ENCODE measurements around the gene TTC21B.
"Not testable (repeated sequence)": the region's sequence is repeated elsewhere in the genome, so short reads cannot be mapped to it uniquely, and the experiment has no call there.

TTC21B gene

GRCh38 chr2:165953655-165954606 is at the start of gene TTC21B:
Gene TTC21B, minus strand, starts transcription at chr2:165953776. Its CDS starts 71 bp downstream, at chr2:165953705.
- H3K4me3 ChIP-seq (replicated peaks in 1 of 2; ENCODE audit: low read depth in 2 of 2, low read length in 2 of 2): peak within 1 kb of the TSS; percentile 61 to 72
- peak; percentile 97 for DNase-seq (ENCODE audit: low read depth in 2 of 2)
- TF ChIP-seq CTCF (IDR thresholded peaks at IDR 0.05; ENCODE audit: low read depth, low read length): peak; percentile 64

GRCh38 chr2:166000401-166000800 is 46.8 kb upstream of the TTC21B start:
- no peak for DNase-seq (ENCODE audit: low read depth in 2 of 2)
- TF ChIP-seq CTCF (IDR thresholded peaks at IDR 0.05; ENCODE audit: low read depth, low read length): no peak
- H3K4me3 ChIP-seq (replicated peaks in 1 of 2; ENCODE audit: low read depth in 2 of 2, low read length in 2 of 2): no peak overlapping the region

- TF ChIP-seq CTCF (IDR thresholded peaks at IDR 0.05; ENCODE audit: low read depth, low read length): no peak
- no peak overlapping the region for H3K4me3 ChIP-seq (replicated peaks in 1 of 2; ENCODE audit: low read depth in 2 of 2, low read length in 2 of 2)
- DNase-seq (ENCODE audit: low read depth in 2 of 2): no peak
Observed at GRCh38 chr2:165990846-165991245, 37.3 kb upstream of the TTC21B start.

GRCh38 chr2:165989851-165990250 is 36.3 kb upstream of the TTC21B start:
- no peak for DNase-seq (ENCODE audit: low read depth in 2 of 2)
- TF ChIP-seq CTCF (IDR thresholded peaks at IDR 0.05; ENCODE audit: low read depth, low read length): no peak

GRCh38 chr2:165985120-165985519 is 31.5 kb upstream of the TTC21B start:
- no peak overlapping the region for H3K4me3 ChIP-seq (replicated peaks in 1 of 2; ENCODE audit: low read depth in 2 of 2, low read length in 2 of 2)
- no peak for TF ChIP-seq CTCF (IDR thresholded peaks at IDR 0.05; ENCODE audit: low read depth, low read length)
- DNase-seq (ENCODE audit: low read depth in 2 of 2): no peak

More at GRCh38 chr2:165989851-165990250, 36.3 kb upstream of the TTC21B start:
- H3K4me3 ChIP-seq (replicated peaks in 1 of 2; ENCODE audit: low read depth in 2 of 2, low read length in 2 of 2): no peak overlapping the region

GRCh38 chr2:165972161-165972560 is 18.6 kb upstream of the TTC21B start:
- DNase-seq (ENCODE audit: low read depth in 2 of 2); H3K4me3 ChIP-seq (replicated peaks in 1 of 2; ENCODE audit: low read depth in 2 of 2, low read length in 2 of 2): not testable (repeated sequence)

GRCh38 chr2:165970663-165971062 is 17.1 kb upstream of the TTC21B start:
- no peak for TF ChIP-seq CTCF (IDR thresholded peaks at IDR 0.05; ENCODE audit: low read depth, low read length)
- no peak overlapping the region for H3K4me3 ChIP-seq (replicated peaks in 1 of 2; ENCODE audit: low read depth in 2 of 2, low read length in 2 of 2)
- DNase-seq (ENCODE audit: low read depth in 2 of 2): no peak

All from cardiac fibroblast (primary cell).